Smooth muscle cell (in vitro differentiated cells): ENCODE results near the gene COG4. TPM values are rescaled to one million over a fixed set of nuclear protein-coding genes. Genes with fewer than 3 reads are reported as not detected.
"Not testable (repeated sequence)": the region's sequence is repeated elsewhere in the genome, so short reads cannot be mapped to it uniquely, and the experiment has no call there.

Source experiments
- DNase-seq: peaks from one replicate; lab custom pipeline; 2025; ENCODE audit not compliant: unreplicated experiment; lab: John Stamatoyannopoulos, UW
- H2AFZ ChIP-seq: fragments of 200-600 bp; sonication (generic); 2 replicates; pipeline ENCODE4 v1.6.0; 2016; ENCODE audit warnings: antibody characterized with exemption, low read depth, mild to moderate bottlenecking
- H3F3A ChIP-seq: fragments of 200-600 bp; sonication (generic); 2 replicates; pipeline ENCODE4 v1.6.0; 2017; ENCODE audit warnings: antibody characterized with exemption, low read depth
- H3K27ac ChIP-seq: fragments of 200-600 bp; sonication (generic); 2 replicates; pipeline ENCODE4 v1.5.1; 2016; ENCODE audit warnings: low read depth, mild to moderate bottlenecking
- H3K27me3 ChIP-seq: fragments of 200-600 bp; sonication (generic); 2 replicates; pipeline ENCODE4 v1.6.1; 2016; ENCODE audit warnings: low read depth, mild to moderate bottlenecking
- H3K36me3 ChIP-seq: fragments of 200-600 bp; sonication (generic); 2 replicates; pipeline ENCODE4 v1.5.1; 2016; ENCODE audit warnings: low read depth
- H3K4me1 ChIP-seq: fragments of 200-600 bp; sonication (generic); 2 replicates; pipeline ENCODE4 v1.5.1; 2016; ENCODE audit warnings: low read depth
- H3K4me2 ChIP-seq: fragments of 200-600 bp; sonication (generic); 2 replicates; pipeline ENCODE4 v1.6.0; 2016; ENCODE audit warnings: mild to moderate bottlenecking
- H3K4me3 ChIP-seq: fragments of 200-600 bp; sonication (generic); 2 replicates; pipeline ENCODE4 v1.5.1; 2016; ENCODE audit warnings: mild to moderate bottlenecking
- H3K79me2 ChIP-seq: fragments of 200-600 bp; sonication (generic); 2 replicates; pipeline ENCODE4 v1.6.0; 2016; ENCODE audit warnings: low read depth, mild to moderate bottlenecking
- H3K9ac ChIP-seq: fragments of 200-600 bp; sonication (generic); 2 replicates; pipeline ENCODE4 v1.6.0; 2016; ENCODE audit warnings: low read depth
- H3K9me3 ChIP-seq: fragments of 200-600 bp; sonication (generic); replicated peaks from 2 replicates; pipeline ENCODE4 v1.5.1; 2016; ENCODE audit warnings: low read depth
- H4K20me1 ChIP-seq: fragments of 200-600 bp; sonication (generic); 2 replicates; pipeline ENCODE4 v1.6.0; 2016; ENCODE audit warnings: low read depth
- WGBS: methylation state at CpG from one replicate; pipeline ENCODE4 v1.1.7; 2016; ENCODE audit warnings: low lambda C conversion rate; 5-methylcytosine and 5-hydroxymethylcytosine counted together
- polyA plus RNA-seq: library from polyadenylated mRNA; unstranded; fragments of >200 nt; fragmentation: Nextera tagmentation; extraction: Ambion mirVana; gene quantifications from 2 replicates; pipeline ENCODE4 v1.2.1, GENCODE V29; 2016
- total RNA-seq: library from RNA; depleted of rRNA; stranded (reverse); fragments of >200 nt; gene quantifications from 2 replicates; pipeline ENCODE4 v1.2.3, GENCODE V29; 2014
- TF ChIP-seq, protein P1 (sequence below): fragments of 200-600 bp; sonication (generic); IDR thresholded peaks from 2 replicates; pipeline ENCODE4 v1.5.1; 2017; ENCODE audit warnings: borderline replicate concordance, mild to moderate bottlenecking, antibody characterized with exemption; ENCODE audit not compliant: insufficient read depth, poor library complexity, severe bottlenecking

The COG4 gene
- total and polyA plus RNA-seq, 2 experiments from 2014 or later, result 49.4 to 61.9 TPM

DNA sequence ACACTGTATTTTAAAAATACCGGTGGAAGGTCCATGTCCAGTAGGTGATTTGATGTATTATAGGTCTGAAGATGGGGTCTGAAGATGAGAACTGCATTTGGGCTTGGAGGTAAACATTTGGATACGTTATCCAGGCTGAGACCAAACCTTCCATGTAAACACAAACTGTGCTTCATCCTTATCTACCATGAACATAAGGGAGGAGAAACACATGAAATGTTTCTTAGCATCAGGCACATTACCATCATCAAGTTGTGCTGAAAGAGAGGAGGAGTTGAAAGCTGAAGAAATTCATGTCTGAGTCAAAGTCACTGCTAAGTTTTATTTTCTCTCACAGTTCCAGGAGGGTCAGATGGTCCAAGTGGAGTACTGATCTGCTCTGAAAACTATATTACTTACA, 11.6 kb upstream of the COG4 start:
- TF ChIP-seq, protein P1, sequence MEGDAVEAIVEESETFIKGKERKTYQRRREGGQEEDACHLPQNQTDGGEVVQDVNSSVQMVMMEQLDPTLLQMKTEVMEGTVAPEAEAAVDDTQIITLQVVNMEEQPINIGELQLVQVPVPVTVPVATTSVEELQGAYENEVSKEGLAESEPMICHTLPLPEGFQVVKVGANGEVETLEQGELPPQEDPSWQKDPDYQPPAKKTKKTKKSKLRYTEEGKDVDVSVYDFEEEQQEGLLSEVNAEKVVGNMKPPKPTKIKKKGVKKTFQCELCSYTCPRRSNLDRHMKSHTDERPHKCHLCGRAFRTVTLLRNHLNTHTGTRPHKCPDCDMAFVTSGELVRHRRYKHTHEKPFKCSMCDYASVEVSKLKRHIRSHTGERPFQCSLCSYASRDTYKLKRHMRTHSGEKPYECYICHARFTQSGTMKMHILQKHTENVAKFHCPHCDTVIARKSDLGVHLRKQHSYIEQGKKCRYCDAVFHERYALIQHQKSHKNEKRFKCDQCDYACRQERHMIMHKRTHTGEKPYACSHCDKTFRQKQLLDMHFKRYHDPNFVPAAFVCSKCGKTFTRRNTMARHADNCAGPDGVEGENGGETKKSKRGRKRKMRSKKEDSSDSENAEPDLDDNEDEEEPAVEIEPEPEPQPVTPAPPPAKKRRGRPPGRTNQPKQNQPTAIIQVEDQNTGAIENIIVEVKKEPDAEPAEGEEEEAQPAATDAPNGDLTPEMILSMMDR, result no peak
- H3K27ac ChIP-seq, result peak overlapping the region; percentile 2
- H2AFZ ChIP-seq, result no peak overlapping the region
- H3K79me2 ChIP-seq, result peaks cover 87% of the 10 kb centered on the region
- H3K27me3 ChIP-seq, result no peaks in the 10 kb centered on the region
- peaks cover 92% of the 10 kb centered on the region for H4K20me1 ChIP-seq
- no peak overlapping the region for H3K4me2 ChIP-seq
- no peak overlapping the region for H3K4me3 ChIP-seq
- peaks cover 35% of the 10 kb centered on the region for H3K36me3 ChIP-seq
- H3K9ac ChIP-seq, result no peak overlapping the region
- no peaks in the 10 kb centered on the region for H3K4me1 ChIP-seq
- H3F3A ChIP-seq, result no peaks in the 10 kb centered on the region
- no peaks in the 10 kb centered on the region for H3K9me3 ChIP-seq
- DNase-seq, result no peak
- 100% methylated on average over 2 of the region's 2 CpGs for WGBS

DNA sequence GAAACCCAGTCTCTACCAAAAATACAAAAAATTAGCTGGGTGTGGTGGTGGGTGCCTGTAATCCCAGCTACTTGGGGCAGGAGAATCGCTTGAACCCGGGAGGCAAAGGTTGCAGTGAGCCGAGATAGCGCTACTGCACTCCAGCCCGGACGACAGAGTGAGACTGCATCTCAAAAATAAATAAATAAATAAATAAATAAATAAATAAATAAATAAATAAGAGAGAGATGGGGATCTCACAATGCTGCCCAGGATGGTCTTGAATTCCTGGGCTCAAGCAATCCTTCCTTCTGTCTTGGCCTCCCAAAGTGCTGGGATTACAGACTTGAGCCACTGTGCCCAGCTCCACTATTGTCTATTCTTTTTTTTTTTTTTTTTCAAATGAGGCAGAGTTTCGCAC, 6.6 kb upstream of the COG4 start:
- H3F3A ChIP-seq, H3K27ac ChIP-seq, H3K27me3 ChIP-seq, DNase-seq, H3K4me2 ChIP-seq, H3K4me3 ChIP-seq, H3K9me3 ChIP-seq, H3K9ac ChIP-seq, H2AFZ ChIP-seq: not testable (repeated sequence)
- WGBS, result 94% methylated on average over 5 of the region's 7 CpGs
- peaks cover 95% of the 10 kb centered on the region for H4K20me1 ChIP-seq
- peaks cover 96% of the 10 kb centered on the region for H3K79me2 ChIP-seq
- H3K4me1 ChIP-seq, result peaks cover 25% of the 10 kb centered on the region
- peaks cover 27% of the 10 kb centered on the region for H3K36me3 ChIP-seq

DNA sequence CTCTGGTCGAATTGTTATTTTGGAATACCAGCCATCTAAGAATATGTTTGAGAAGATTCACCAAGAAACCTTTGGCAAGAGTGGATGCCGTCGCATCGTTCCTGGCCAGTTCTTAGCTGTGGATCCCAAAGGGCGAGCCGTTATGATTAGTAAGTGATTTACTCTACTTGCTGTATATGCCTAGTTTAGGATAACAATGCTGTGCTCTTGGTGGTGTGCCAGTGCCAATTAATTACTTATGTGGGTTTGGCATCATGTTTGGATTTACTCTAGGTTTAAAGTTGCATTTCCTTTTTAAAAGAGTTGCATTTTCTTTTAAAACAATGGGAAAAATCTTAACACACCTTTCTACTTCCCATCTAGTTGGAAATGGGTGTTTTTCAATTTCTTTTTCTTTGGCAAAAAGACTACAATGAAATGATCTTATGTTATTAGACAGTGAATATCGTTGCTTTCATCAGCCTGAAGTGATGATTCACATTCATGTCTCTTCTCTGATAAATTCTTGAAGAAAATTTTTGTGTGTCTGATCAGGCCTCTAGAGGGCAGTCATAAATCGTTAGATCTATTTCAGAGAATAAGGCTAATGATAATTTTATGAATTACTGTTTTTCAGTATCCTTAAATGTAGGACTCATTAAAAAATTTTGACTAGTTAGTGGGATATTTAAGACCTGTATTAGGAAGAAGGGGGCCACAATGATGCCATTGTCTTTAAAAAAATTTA, 5.9 kb upstream of the COG4 start:
- Histone ChIP-seq H4K20me1 (peaks cover 91% of the 10 kb centered on the region), H3K9me3 (no peaks in the 10 kb centered on the region), H3K4me2 (peak overlapping the region; percentile 24), H2AFZ (no peak overlapping the region), H3K36me3 (peaks cover 27% of the 10 kb centered on the region), H3K79me2 (peaks cover 96% of the 10 kb centered on the region), H3K4me1 (peaks cover 25% of the 10 kb centered on the region), H3F3A (no peaks in the 10 kb centered on the region), H3K9ac (no peak overlapping the region), H3K27me3 (no peaks in the 10 kb centered on the region), H3K4me3 (no peak overlapping the region), H3K27ac (peak overlapping the region; percentile 42)
- 85% methylated on average over 8 of the region's 8 CpGs for WGBS
- TF ChIP-seq, protein P1, result peak; percentile 62
- DNase-seq, result no peak

DNA sequence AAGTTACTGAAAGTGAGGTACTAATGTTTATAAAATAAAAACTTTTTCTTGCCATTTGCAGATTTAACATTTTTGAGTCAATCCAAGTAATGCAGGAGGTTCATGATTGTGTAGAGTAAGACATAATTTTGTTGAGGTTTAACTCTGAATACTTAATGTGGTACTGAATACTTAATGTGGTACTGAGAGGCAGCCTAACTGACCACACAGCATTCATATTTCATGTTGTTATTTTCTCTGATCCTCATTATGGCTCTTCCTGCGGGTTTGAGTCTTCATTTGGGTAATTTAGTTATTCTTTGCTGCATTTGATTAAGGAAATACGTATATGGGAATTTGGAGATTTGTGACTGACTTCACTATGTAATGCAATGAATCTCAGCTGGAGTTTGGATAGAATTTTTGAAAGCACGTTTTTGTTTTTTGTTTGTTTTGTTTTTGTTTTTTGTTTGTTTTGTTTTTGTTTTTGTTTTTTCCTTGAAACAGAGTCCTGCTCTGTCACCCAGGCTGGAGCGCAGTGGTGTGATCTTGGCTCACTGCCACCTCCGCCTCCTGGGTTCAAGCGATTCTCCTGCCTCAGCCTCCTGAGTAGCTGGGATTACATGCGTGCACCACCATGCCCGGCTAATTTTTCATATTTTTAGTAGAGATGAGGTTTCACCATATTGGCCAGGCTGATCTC, 4.1 kb upstream of the COG4 start:
- no peak overlapping the region for H3K4me2 ChIP-seq
- no peak overlapping the region for H3K4me3 ChIP-seq
- H3F3A ChIP-seq, result no peaks in the 10 kb centered on the region
- no peak overlapping the region for H2AFZ ChIP-seq
- no peak overlapping the region for H3K27ac ChIP-seq
- no peak overlapping the region for H3K9ac ChIP-seq
- DNase-seq, result no peak
- no peaks in the 10 kb centered on the region for H3K9me3 ChIP-seq
- peaks cover 28% of the 10 kb centered on the region for H3K4me1 ChIP-seq
- peaks cover 17% of the 10 kb centered on the region for H3K36me3 ChIP-seq
- peaks cover 94% of the 10 kb centered on the region for H3K79me2 ChIP-seq
- 94% methylated on average over 8 of the region's 8 CpGs for WGBS
- TF ChIP-seq, protein P1, result no peak
- H3K27me3 ChIP-seq, result no peaks in the 10 kb centered on the region
- H4K20me1 ChIP-seq, result peaks cover 73% of the 10 kb centered on the region
